Measurements from ENCODE around the gene PTGFRN. TPM values are rescaled to one million over a fixed set of nuclear protein-coding genes. Genes with fewer than 3 reads are reported as not detected.
A peak's percentile ranks its signal among the peaks of the same experiment; 100 is the strongest.
"Not testable (repeated sequence)": the region's sequence is repeated elsewhere in the genome, so short reads cannot be mapped to it uniquely, and the experiment has no call there.

The PTGFRN gene
- total RNA-seq, 2 donors from 2014 or later: 41.6 to 43.2 TPM

DNA sequence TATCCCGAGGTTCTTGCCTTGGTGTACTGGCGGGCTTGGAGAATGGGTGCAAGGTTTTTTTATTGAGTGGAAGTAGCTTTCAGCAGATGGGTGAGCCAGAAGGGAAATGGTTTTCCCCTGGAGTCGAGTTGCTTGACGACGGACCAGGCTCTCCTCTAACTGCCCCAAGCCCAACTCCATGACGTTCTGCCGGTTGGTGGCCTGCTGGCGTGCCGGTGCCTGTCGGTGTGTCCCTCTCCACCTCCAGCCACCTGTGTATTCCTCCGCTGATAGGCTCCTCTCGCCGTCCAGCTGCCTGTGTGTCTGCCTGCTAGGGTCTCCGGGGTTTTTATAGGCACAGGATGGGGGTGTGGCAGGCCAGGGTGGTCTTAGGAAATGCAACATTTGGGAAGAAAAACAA, 34.3 kb upstream of the PTGFRN start:
- no peaks in the 10 kb centered on the region for H3K4me1 Mint-ChIP-seq

GRCh38 chr1:116875946-116876345, 33.8 kb upstream of the PTGFRN start:
- not testable (repeated sequence) for H3K36me3 ChIP-seq (ENCODE audit: control insufficient read depth, insufficient read depth, low read length); H3K4me3 ChIP-seq (ENCODE audit: low read length); DNase-seq; H3K27me3 Mint-ChIP-seq (ENCODE audit: insufficient read depth); H3K9ac ChIP-seq (ENCODE audit: extremely low read depth, low read length, poor library complexity, severe bottlenecking); H3K9me3 Mint-ChIP-seq; H3K9me3 ChIP-seq (ENCODE audit: control insufficient read depth, low read length); H3K36me3 Mint-ChIP-seq (ENCODE audit: low read depth); H3K27ac Mint-ChIP-seq; H3K27ac ChIP-seq (ENCODE audit: low read depth, low read length); H3K4me1 Mint-ChIP-seq; H3K4me3 Mint-ChIP-seq; H3K27me3 ChIP-seq (ENCODE audit: control insufficient read depth, insufficient read depth, low read length, poor library complexity, severe bottlenecking)
- 83 to 92% methylated on average over 4 to 6 of the region's 6 CpGs for WGBS, 2 experiments (ENCODE audit: insufficient coverage in 1 of 2, insufficient read length in 1 of 2)
- peaks cover 17% of the 10 kb centered on the region for H3K4me1 ChIP-seq (ENCODE audit: control insufficient read depth, insufficient read depth, low read length)

More for the DNA sequence above, 34.3 kb upstream of the PTGFRN start:
- 86 to 94% methylated on average over 5 to 14 of the region's 14 CpGs for WGBS, 2 experiments (ENCODE audit: insufficient coverage in 1 of 2, insufficient read length in 1 of 2)
- Mint-ChIP-seq H3K27me3 (ENCODE audit: insufficient read depth) (no peaks in the 10 kb centered on the region), H3K36me3 (ENCODE audit: low read depth) (no peaks in the 10 kb centered on the region), H3K4me3 (no peak overlapping the region), H3K9me3 (no peaks in the 10 kb centered on the region), H3K27ac (no peak overlapping the region)
- peaks cover 17% of the 10 kb centered on the region for H3K4me1 ChIP-seq (ENCODE audit: control insufficient read depth, insufficient read depth, low read length)
- no peaks in the 10 kb centered on the region for H3K27me3 ChIP-seq (ENCODE audit: control insufficient read depth, insufficient read depth, low read length, poor library complexity, severe bottlenecking)
- no peaks in the 10 kb centered on the region for H3K36me3 ChIP-seq (ENCODE audit: control insufficient read depth, insufficient read depth, low read length)
- no peak for TF ChIP-seq CTCF (conservative IDR thresholded peaks at IDR 0.05)
- H3K27ac ChIP-seq (ENCODE audit: low read depth, low read length): no peak overlapping the region
- H3K4me3 ChIP-seq (ENCODE audit: low read length): no peak overlapping the region
- H3K9ac ChIP-seq (ENCODE audit: extremely low read depth, low read length, poor library complexity, severe bottlenecking): no peak overlapping the region
- DNase-seq: no peak
- H3K9me3 ChIP-seq (ENCODE audit: control insufficient read depth, low read length): no peaks in the 10 kb centered on the region

DNA sequence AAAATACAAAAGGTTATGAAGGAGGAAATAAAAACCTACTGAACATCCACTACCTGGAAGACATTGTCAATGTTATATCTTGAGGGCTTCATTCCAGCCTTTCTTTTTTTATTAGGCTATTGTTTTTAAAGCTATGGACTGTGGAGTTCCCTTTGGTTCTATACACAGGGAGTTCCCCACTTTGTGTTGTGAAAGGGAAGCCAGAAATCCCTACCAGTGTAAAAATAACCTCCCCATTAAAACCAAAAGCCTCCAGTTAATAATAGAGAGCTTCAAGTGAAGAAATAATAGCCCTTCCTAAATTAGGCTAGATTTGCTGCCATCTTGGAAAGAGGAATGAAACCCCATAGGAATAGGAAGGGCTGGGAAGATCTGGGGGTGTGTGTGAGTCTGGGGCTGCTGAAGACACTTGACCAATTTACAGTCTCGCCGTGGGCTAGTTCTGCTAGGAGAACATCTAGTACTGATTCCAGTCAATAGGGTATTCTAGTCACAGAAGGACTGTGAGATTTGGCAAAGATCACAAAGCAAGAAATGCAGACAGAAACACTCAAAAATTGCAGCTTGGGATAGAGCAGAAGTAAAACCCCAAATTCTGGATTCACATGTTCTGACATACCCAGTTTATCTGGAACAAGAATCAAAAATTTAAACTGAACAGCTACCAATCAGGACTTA, 32.4 kb upstream of the PTGFRN start:
- no peaks in the 10 kb centered on the region for H3K36me3 ChIP-seq (ENCODE audit: control insufficient read depth, insufficient read depth, low read length)
- TF ChIP-seq CTCF (conservative IDR thresholded peaks at IDR 0.05): no peak
- peaks cover 17% of the 10 kb centered on the region for H3K4me1 ChIP-seq (ENCODE audit: control insufficient read depth, insufficient read depth, low read length)
- H3K4me3 ChIP-seq (ENCODE audit: low read length): no peak overlapping the region
- Mint-ChIP-seq H3K4me3 (no peak overlapping the region), H3K27ac (no peak overlapping the region), H3K36me3 (ENCODE audit: low read depth) (no peaks in the 10 kb centered on the region), H3K27me3 (ENCODE audit: insufficient read depth) (no peaks in the 10 kb centered on the region), H3K4me1 (no peaks in the 10 kb centered on the region), H3K9me3 (no peaks in the 10 kb centered on the region)
- H3K9ac ChIP-seq (ENCODE audit: extremely low read depth, low read length, poor library complexity, severe bottlenecking): no peak overlapping the region
- WGBS, 2 experiments (ENCODE audit: insufficient coverage in 1 of 2, insufficient read length in 1 of 2): 81 to 88% methylated on average over 2 of the region's 2 CpGs
- no peaks in the 10 kb centered on the region for H3K27me3 ChIP-seq (ENCODE audit: control insufficient read depth, insufficient read depth, low read length, poor library complexity, severe bottlenecking)
- DNase-seq: no peak
- H3K9me3 ChIP-seq (ENCODE audit: control insufficient read depth, low read length): no peaks in the 10 kb centered on the region
- peak overlapping the region; percentile 94 for H3K27ac ChIP-seq (ENCODE audit: low read depth, low read length)
